SKM-1 treated with dmso at 0.1 percent for 144 hours (cell line): ENCODE data around the gene PTPN5.

ENCODE experiments used
- DNase-seq: peaks from one replicate; lab custom pipeline; 2025; ENCODE audit not compliant: unreplicated experiment; lab: John Stamatoyannopoulos, UW

The PTPN5 gene

GRCh38 chr11:18743365-18743764, 48.2 kb downstream of the PTPN5 start:
- no peak for DNase-seq

GRCh38 chr11:18741783-18742182, 49.8 kb downstream of the PTPN5 start:
- no peak for DNase-seq

GRCh38 chr11:18739685-18740084, 51.9 kb downstream of the PTPN5 start:
- DNase-seq: no peak

- DNase-seq: no peak
Measured at GRCh38 chr11:18737642-18738041, 54.0 kb downstream of the PTPN5 start.

GRCh38 chr11:18736590-18737148, 54.9 kb downstream of the PTPN5 start:
- no peak for DNase-seq

GRCh38 chr11:18733202-18733601, 58.4 kb downstream of the PTPN5 start:
- no peak for DNase-seq

- peak; percentile 34 for DNase-seq
Measured at GRCh38 chr11:18731949-18732821, 59.4 kb downstream of the PTPN5 start.

GRCh38 chr11:18731441-18731840, 60.2 kb downstream of the PTPN5 start:
- DNase-seq: no peak

GRCh38 chr11:18730020-18730419, 61.6 kb downstream of the PTPN5 start:
- DNase-seq: no peak

GRCh38 chr11:18729426-18729825, 62.2 kb downstream of the PTPN5 start:
- DNase-seq: no peak

GRCh38 chr11:18728658-18729057, 62.9 kb downstream of the PTPN5 start:
- DNase-seq: no peak

GRCh38 chr11:18727479-18728236, 63.9 kb downstream of the PTPN5 start:
- DNase-seq: peak; percentile 6

- no peak for DNase-seq
Measured at GRCh38 chr11:18726040-18726439, 65.6 kb downstream of the PTPN5 start, which contains the start of gene IGSF22. Gene IGSF22 (minus strand): TSS chr11:18726188. CDS start chr11:18724236, 1,952 bp downstream.

- DNase-seq: no peak
Measured at GRCh38 chr11:18723991-18724390, 67.6 kb downstream of the PTPN5 start.

- DNase-seq: no peak
Measured at GRCh38 chr11:18722293-18722637, 69.3 kb downstream of the PTPN5 start.

- DNase-seq: peak; percentile 52
Measured at GRCh38 chr11:18721561-18722292, 69.9 kb downstream of the PTPN5 start.

GRCh38 chr11:18720808-18721560, 70.6 kb downstream of the PTPN5 start:
- DNase-seq: no peak

GRCh38 chr11:18720091-18720807, 71.3 kb downstream of the PTPN5 start:
- no peak for DNase-seq

- no peak for DNase-seq
Measured at GRCh38 chr11:18715476-18715875, 76.1 kb downstream of the PTPN5 start.

GRCh38 chr11:18714443-18714780, 77.2 kb downstream of the PTPN5 start:
- no peak for DNase-seq
